OCI-LY7 (cell line): ENCODE measurements around the gene HIRIP3.

Experiments
- EZH2phosphoT487 ChIP-seq: fragments of 200-600 bp; sonication (generic); IDR thresholded peaks from 2 replicates; pipeline ENCODE4 v1.6.1; 2018; ENCODE audit warnings: low read depth, borderline replicate concordance, mild to moderate bottlenecking, mixed run types, antibody characterized with exemption, low read length, moderate library complexity, mixed read lengths
- TF ChIP-seq, protein P1 (sequence below): fragments of 200-600 bp; sonication (generic); conservative IDR thresholded peaks from 2 replicates; pipeline ENCODE4 v1.5.1; 2014; ENCODE audit warnings: mild to moderate bottlenecking, antibody characterized with exemption, low read length, moderate library complexity, mixed read lengths

- TF ChIP-seq, protein P1, sequence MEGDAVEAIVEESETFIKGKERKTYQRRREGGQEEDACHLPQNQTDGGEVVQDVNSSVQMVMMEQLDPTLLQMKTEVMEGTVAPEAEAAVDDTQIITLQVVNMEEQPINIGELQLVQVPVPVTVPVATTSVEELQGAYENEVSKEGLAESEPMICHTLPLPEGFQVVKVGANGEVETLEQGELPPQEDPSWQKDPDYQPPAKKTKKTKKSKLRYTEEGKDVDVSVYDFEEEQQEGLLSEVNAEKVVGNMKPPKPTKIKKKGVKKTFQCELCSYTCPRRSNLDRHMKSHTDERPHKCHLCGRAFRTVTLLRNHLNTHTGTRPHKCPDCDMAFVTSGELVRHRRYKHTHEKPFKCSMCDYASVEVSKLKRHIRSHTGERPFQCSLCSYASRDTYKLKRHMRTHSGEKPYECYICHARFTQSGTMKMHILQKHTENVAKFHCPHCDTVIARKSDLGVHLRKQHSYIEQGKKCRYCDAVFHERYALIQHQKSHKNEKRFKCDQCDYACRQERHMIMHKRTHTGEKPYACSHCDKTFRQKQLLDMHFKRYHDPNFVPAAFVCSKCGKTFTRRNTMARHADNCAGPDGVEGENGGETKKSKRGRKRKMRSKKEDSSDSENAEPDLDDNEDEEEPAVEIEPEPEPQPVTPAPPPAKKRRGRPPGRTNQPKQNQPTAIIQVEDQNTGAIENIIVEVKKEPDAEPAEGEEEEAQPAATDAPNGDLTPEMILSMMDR = no peak
- no peak for TF ChIP-seq EZH2phosphoT487
These were observed 15.7 kb upstream of the HIRIP3 start, which contains the start of gene DOC2A for GRCh38 chr16:30010844-30011713.
